GM18508 (cell line): ENCODE results near the gene CDKN2B-AS1.

Experiments
- ATAC-seq: cut with Tn5 transposase; IDR thresholded peaks from one replicate; pipeline ENCODE4 v1.9.1; 2021; ENCODE audit warnings: moderate number of reproducible peaks; ENCODE audit not compliant: insufficient read depth, unreplicated experiment

Gene CDKN2B-AS1

GRCh38 chr9:21982391-21982790 lies 12.2 kb upstream of the CDKN2B-AS1 start:
- no peak for ATAC-seq

GRCh38 chr9:21982861-21983560 lies 11.6 kb upstream of the CDKN2B-AS1 start:
- ATAC-seq = no peak

- ATAC-seq = no peak
Observed at GRCh38 chr9:21983561-21983935, 11.0 kb upstream of the CDKN2B-AS1 start.

- ATAC-seq = no peak
Observed at GRCh38 chr9:21984101-21984500, 10.5 kb upstream of the CDKN2B-AS1 start.

- ATAC-seq = no peak
Observed at GRCh38 chr9:21985964-21986667, 8.5 kb upstream of the CDKN2B-AS1 start.

GRCh38 chr9:21988056-21988990 lies 6.3 kb upstream of the CDKN2B-AS1 start:
- ATAC-seq = no peak

- ATAC-seq = no peak
Observed at GRCh38 chr9:21989440-21990189, 5.0 kb upstream of the CDKN2B-AS1 start.

GRCh38 chr9:21991072-21991959 lies 3.3 kb upstream of the CDKN2B-AS1 start:
- no peak for ATAC-seq

GRCh38 chr9:21993007-21993406 lies 1.6 kb upstream of the CDKN2B-AS1 start:
- ATAC-seq = no peak

- ATAC-seq = peak; percentile 22
Observed at GRCh38 chr9:21993893-21994555, 567 bp upstream of the CDKN2B-AS1 start, which contains the start of gene CDKN2A. TSS of gene CDKN2A (minus strand) at chr9:21994392.

- ATAC-seq = peak; percentile 65
Observed at GRCh38 chr9:21995006-21995665, 545 bp downstream of the CDKN2B-AS1 start.

- no peak for ATAC-seq
Observed at GRCh38 chr9:21995666-21996398, 1.2 kb downstream of the CDKN2B-AS1 start.

GRCh38 chr9:21996438-21996837 lies 1.8 kb downstream of the CDKN2B-AS1 start:
- ATAC-seq = no peak

- no peak for ATAC-seq
Observed at GRCh38 chr9:21996858-21997257, 2.3 kb downstream of the CDKN2B-AS1 start.

- ATAC-seq = no peak
Observed at GRCh38 chr9:21997480-21997879, 2.9 kb downstream of the CDKN2B-AS1 start.

- ATAC-seq = no peak
Observed at GRCh38 chr9:21998026-21998425, 3.4 kb downstream of the CDKN2B-AS1 start.

- no peak for ATAC-seq
Observed at GRCh38 chr9:22002038-22002437, 7.4 kb downstream of the CDKN2B-AS1 start.
